ENCODE data around the gene RGS1.

The RGS1 gene

DNA sequence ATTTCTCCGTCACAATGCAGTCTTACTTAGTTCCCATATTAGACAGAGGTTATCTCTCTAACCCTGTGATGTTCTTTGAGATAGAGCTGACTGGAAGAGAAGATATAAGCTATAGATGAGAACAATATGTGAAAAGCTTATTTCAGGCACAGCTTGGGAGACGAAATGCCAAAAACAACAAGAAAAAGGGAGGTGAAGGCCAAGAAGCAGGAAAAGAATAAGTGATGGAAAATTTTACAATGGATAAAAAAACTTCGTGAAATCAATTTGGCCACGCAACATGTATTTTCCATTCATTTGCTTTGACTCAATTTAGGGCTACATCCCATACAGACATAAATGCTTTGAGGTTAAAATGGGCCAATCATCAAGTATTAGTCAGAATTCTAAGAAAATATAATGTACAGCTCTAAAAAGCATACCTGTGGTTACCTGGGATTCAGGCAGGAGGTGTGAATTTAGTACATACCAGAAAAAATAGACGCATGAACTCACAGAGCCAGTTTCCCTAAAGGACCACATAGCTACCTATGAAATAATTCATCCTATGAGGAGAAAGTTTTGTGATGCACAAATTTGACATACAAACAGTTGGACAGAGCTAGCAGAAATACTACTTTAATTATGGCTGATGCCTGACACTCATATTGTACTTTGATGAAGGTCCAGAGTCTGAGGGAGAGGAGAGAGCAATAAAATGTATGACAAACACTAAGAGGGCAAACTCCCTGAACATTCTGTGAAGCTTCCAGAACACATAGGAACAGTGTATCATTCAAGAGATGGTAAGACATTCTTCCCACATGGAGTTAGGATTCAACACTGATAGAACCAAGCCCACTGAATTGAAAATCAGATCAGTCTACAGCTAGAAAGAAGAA, 12.1 kb downstream of the RGS1 start:
- H3K4me3 ChIP-seq (ENCODE audit: low read depth, low read length) = no peak overlapping the region
- TF ChIP-seq, protein P1, sequence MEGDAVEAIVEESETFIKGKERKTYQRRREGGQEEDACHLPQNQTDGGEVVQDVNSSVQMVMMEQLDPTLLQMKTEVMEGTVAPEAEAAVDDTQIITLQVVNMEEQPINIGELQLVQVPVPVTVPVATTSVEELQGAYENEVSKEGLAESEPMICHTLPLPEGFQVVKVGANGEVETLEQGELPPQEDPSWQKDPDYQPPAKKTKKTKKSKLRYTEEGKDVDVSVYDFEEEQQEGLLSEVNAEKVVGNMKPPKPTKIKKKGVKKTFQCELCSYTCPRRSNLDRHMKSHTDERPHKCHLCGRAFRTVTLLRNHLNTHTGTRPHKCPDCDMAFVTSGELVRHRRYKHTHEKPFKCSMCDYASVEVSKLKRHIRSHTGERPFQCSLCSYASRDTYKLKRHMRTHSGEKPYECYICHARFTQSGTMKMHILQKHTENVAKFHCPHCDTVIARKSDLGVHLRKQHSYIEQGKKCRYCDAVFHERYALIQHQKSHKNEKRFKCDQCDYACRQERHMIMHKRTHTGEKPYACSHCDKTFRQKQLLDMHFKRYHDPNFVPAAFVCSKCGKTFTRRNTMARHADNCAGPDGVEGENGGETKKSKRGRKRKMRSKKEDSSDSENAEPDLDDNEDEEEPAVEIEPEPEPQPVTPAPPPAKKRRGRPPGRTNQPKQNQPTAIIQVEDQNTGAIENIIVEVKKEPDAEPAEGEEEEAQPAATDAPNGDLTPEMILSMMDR (IDR thresholded peaks at IDR 0.05; ENCODE audit: borderline replicate concordance, insufficient read depth, low read depth, low read length) = no peak

DNA sequence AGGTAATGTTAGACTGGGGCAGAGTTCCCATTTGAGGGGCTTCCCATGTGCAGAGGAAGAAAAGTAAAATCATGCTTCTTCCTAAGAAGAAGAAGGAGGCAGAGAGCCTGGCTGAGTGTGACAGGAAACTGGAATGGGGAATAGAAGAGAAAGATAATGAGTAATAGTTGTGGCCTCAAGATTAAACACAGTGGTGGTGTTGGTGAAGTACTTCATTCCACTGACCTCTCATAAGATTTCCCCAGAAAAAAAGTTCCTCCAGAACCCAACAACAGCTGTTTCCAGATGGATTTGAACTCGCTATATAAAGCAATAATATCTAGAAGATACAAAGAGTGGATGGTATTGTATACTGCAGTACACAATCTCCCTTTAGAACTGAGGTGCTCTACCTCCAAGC, 13.0 kb downstream of the RGS1 start:
- TF ChIP-seq, protein P1 (IDR thresholded peaks at IDR 0.05; ENCODE audit: borderline replicate concordance, insufficient read depth, low read depth, low read length) = no peak
- no peak overlapping the region for H3K4me3 ChIP-seq (ENCODE audit: low read depth, low read length)

DNA sequence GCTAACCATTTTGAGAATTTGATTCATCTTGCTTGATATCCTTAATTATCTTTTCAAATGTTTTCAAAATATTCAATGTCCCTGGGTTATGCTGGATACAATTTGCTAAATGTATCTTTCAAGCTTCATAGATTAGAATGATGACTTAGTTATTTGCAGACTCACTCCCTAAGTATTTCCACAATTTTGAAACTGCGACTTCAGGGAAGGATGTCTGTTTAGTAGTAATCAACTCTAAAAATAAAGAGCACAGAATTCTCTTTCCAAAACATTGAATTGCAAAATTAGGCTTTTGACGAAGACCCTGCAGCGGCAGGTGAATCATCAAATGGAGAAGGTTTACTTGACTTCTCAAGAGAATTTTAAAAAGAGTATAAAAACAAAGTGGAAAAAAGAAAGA, 14.2 kb downstream of the RGS1 start:
- no peak overlapping the region for H3K4me3 ChIP-seq (ENCODE audit: low read depth, low read length)
- TF ChIP-seq, protein P1 (IDR thresholded peaks at IDR 0.05; ENCODE audit: borderline replicate concordance, insufficient read depth, low read depth, low read length) = no peak

DNA sequence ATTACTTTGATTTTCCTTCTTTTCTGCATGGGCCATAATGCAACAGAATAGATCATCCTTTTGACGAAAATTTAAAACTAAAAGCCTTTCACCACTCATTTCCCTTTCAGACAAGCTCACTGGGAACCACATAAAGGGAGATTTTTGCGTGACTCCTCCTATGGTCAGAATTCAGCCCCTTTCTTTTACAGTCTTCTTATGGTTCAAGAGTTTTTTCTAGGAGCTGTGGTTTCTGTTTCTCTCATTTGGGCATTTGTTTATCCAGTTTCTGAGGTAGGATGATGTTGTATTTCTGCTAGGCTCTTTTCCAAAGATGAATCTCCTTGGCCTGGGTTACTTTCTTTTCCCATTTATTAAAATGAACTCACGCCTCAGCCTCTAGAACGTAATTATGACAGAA, 16.9 kb downstream of the RGS1 start:
- TF ChIP-seq, protein P1 (IDR thresholded peaks at IDR 0.05; ENCODE audit: borderline replicate concordance, insufficient read depth, low read depth, low read length) = no peak
- H3K4me3 ChIP-seq (ENCODE audit: low read depth, low read length) = no peak overlapping the region

DNA sequence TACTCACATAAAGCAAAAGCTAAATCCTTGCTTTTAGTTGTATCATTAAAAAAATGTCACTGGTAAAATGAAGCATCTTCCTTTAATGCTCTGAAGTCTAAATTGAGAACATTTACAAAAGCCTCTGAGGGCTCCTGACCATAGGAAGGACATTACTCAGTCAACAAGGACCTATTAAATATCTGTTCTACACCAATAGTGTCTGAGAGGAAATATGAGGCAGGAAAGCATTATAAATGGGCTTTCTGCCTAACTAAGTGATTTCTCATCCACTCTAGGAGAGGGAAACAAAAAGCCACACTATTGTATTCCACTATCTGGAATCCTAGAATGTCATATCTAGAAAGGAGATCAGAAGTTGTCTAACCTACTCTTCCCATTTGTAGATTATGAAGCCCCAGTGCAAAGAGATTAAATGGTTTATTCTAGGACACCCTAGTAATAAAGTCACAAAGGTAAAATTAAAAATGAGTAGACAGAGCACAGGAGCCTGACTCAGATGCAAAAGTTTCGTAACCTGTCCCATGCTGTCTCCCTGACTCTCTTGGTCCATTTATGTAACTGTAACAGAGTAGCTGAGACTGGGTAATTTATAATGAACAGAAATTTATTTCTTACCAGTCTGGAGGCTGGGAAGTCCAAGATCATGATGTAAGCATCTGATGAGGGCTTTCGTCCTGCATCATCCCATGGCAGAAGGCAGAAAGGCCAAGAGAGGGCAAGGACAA, 17.6 kb downstream of the RGS1 start:
- H3K4me3 ChIP-seq (ENCODE audit: low read depth, low read length) = no peak overlapping the region
- TF ChIP-seq, protein P1 (IDR thresholded peaks at IDR 0.05; ENCODE audit: borderline replicate concordance, insufficient read depth, low read depth, low read length) = no peak

DNA sequence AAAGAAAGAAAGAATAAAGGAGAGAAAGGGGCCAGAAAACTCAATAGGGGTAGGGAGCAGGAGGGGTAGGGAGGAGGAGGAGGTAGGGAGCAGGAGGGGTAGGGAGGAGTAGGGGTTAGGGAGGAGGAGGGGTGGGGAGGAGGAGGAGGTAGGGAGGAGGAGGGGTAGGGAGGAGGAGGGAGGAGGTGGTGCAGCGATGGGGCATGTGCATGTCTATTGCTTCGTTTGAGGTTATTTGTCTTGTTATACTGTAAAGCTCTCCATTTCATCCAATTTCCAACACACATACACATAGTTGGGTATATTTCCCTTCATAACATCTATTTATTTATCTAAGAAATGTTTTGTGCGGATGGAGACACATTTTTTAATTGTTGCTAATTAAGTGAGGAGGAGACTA, 19.7 kb downstream of the RGS1 start:
- TF ChIP-seq, protein P1 (IDR thresholded peaks at IDR 0.05; ENCODE audit: borderline replicate concordance, insufficient read depth, low read depth, low read length) = no peak

More for the DNA sequence above, 19.7 kb downstream of the RGS1 start:
- no peak overlapping the region for H3K4me3 ChIP-seq (ENCODE audit: low read depth, low read length)

All from GM12875 (cell line).